NCI-H1436 treated with DMSO at 0.1 percent for 48 hours (cell line): ENCODE results near the gene UGT2A2.

ENCODE experiments used
- DNase-seq: peaks from one replicate; lab custom pipeline; 2025; lab: John Stamatoyannopoulos, UW

Gene UGT2A2

DNA sequence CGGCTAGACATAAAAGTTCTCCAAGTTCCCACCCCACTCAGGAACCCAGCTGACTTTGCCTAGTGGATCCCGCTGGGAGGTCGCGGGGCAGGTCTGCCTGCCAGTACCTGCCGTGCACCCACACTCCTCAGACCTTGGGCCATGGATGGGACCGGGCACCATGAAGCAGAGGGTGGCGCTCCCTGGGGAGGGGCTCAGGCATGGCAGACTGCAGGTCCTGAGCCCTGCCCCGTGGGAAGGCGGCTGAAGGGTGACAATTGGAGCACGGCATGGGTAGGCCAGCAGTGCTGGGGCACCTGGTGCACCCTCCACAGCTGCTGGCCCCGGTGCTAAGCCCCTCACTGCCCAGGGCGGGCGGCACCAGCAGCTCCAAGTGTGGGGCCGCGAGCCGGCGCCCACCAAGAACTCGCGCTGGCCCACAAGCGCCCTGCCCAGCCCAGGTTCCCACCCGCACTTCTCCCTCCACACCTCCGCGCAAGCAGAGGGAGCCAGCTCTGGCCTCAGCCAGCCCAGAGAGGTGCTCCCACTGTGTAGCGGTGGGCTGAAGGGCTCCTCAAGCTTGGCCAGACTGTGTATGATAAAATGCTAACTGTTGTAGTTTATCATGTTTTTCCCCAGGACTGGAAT lies 63.1 kb downstream of the UGT2A2 start:
- no peak for DNase-seq

DNA sequence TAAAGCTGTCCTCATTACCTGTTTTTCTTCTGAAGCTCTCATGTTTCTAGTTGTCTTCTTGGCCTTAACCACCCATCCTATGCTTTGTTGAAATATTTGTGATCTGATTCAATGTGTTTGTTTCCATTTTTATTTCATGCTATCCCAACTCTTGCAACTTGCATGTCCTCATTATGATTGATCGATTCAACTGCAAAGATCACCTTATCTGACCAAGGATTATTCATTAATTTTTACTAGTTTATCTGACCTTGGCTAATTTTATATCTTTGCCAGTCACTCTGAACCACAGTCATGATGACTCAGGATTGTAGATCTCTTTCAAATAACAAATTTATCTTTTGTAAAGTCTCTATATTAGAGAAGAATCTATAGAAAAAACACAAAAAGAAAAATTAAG lies 70.7 kb downstream of the UGT2A2 start:
- no peak for DNase-seq

DNA sequence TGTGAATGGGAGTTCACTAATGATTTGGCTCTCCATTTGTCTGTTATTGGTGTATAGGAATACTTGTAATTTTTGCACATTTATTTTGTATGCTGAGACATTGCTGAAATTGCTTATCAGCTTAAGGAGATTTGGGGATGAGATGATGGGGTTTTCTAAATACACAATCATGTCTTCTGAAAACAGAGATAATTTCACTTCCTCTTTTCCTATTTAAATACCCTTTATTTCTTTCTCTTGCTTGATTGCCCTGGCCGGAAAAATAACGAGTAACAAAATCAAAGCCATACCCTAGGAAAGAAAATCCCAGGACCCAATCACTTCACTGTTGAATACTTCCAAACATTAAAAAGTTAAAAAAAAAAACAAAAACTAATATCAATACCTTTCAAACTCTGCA lies 76.0 kb downstream of the UGT2A2 start:
- DNase-seq, result no peak

DNA sequence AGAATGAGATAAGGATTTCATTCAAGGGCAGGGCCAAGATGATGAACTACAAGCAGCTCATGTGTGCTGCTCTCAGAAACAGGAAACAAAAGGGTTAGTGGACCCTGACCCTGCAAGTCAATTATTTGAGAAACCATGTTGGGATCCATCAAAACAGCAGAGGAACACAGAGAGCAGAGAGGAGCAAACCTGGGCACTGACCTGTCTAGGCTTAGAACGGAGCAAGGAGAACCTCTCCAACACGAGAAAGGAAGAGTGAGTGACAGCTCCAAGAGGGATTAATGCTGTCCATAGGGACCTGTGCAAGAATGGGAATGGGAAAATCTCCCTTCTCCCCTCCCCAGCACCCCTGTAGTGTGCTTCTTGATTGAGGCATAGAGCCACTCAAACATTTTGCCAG lies 89.8 kb downstream of the UGT2A2 start:
- no peak for DNase-seq

DNA sequence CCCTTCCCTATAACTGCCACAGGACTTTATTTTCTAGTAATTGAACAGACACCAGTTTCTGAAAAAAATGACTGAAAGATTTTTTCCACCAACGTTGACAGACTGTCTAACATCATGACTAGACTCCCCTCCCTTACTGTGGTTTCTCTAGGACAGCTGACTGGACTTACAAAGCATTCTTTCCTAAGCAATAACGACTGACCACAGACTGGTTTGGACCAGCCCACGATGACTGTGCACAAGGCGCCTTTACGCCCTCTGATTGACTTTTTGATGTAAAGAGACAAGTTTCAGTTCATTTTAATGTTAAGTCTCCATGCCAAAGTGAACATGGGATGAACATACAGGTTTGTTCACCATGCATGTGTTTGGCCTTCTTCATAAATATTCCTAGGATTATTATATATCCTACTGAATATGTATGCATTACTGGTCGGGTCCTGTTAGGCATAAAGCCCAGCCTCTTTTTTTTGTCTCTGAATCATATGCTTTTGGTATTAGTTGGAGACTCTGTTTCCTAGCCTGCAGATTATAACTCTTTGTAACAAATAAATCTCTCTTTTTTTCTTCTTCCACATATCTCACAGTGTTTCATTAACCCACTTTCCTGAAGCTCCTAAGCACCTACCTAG lies 93.2 kb downstream of the UGT2A2 start:
- DNase-seq, result no peak
